Measurements from ENCODE around the gene SLC46A2. TPM values are rescaled to one million over a fixed set of nuclear protein-coding genes. Genes with fewer than 3 reads are reported as not detected.

The SLC46A2 gene
- total and polyA plus RNA-seq, 2 of the 8 experiments (the other 6 are each of a cell fraction or from before 2014, with no cell fraction given): 0.03 TPM; not detected in 1

DNA sequence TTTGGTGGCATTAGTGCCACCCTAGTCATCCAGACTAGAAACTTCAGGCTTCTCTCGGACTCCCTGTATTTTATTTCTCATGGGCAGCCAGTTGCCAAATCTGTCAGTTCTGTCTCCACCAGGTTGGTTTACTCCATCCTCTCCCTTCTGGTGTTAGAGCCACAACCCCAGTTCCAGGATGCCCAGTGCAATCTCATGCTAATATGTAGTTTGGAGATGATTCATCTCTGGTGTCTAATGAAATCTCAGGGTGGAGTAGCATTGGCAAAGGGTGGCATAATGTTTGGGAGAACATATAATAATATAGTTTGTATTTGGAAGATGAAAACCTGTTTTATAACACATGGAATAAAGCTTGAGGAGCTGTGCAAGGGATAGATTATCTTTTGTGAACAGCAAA lies 30.2 kb downstream of the SLC46A2 start (continued):
- TF ChIP-seq, protein P1, sequence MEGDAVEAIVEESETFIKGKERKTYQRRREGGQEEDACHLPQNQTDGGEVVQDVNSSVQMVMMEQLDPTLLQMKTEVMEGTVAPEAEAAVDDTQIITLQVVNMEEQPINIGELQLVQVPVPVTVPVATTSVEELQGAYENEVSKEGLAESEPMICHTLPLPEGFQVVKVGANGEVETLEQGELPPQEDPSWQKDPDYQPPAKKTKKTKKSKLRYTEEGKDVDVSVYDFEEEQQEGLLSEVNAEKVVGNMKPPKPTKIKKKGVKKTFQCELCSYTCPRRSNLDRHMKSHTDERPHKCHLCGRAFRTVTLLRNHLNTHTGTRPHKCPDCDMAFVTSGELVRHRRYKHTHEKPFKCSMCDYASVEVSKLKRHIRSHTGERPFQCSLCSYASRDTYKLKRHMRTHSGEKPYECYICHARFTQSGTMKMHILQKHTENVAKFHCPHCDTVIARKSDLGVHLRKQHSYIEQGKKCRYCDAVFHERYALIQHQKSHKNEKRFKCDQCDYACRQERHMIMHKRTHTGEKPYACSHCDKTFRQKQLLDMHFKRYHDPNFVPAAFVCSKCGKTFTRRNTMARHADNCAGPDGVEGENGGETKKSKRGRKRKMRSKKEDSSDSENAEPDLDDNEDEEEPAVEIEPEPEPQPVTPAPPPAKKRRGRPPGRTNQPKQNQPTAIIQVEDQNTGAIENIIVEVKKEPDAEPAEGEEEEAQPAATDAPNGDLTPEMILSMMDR (IDR thresholded peaks at IDR 0.05; ENCODE audit: control extremely low read depth in 1 of 3, insufficient read depth in 1 of 3, low read depth in 1 of 3, low read length in 3 of 3): no peak
- TF ChIP-seq SIRT6 (IDR thresholded peaks at IDR 0.05; ENCODE audit: low read length): no peak
